Fibroblast of villous mesenchyme (primary cell): Measurements from ENCODE around the gene GTF2H4. TPM values are rescaled to one million over a fixed set of nuclear protein-coding genes. Genes with fewer than 3 reads are reported as not detected.
A peak's percentile ranks its signal among the peaks of the same experiment; 100 is the strongest.

Experiments
- DNase-seq: peaks from one replicate; pipeline ENCODE4 v3.0.0-alpha.2; 2010; ENCODE audit warnings: low read depth
- H3K4me3 ChIP-seq: 2 replicates; pipeline ENCODE4 v1.5.1; 2011; ENCODE audit warnings: low read depth, mild to moderate bottlenecking, low read length
- total RNA-seq: library from RNA; depleted of rRNA; stranded (reverse); fragments of >200 nt; gene quantifications from 2 replicates; pipeline ENCODE4 v1.2.3, GENCODE V29; 2012
- TF ChIP-seq, protein P1 (sequence below): IDR thresholded peaks from 2 replicates; pipeline ENCODE4 v1.5.1; 2012; ENCODE audit warnings: low read depth, mild to moderate bottlenecking, low read length; ENCODE audit not compliant: insufficient read depth

Gene GTF2H4
- total RNA-seq, 1 donor = 14.7 TPM

DNA sequence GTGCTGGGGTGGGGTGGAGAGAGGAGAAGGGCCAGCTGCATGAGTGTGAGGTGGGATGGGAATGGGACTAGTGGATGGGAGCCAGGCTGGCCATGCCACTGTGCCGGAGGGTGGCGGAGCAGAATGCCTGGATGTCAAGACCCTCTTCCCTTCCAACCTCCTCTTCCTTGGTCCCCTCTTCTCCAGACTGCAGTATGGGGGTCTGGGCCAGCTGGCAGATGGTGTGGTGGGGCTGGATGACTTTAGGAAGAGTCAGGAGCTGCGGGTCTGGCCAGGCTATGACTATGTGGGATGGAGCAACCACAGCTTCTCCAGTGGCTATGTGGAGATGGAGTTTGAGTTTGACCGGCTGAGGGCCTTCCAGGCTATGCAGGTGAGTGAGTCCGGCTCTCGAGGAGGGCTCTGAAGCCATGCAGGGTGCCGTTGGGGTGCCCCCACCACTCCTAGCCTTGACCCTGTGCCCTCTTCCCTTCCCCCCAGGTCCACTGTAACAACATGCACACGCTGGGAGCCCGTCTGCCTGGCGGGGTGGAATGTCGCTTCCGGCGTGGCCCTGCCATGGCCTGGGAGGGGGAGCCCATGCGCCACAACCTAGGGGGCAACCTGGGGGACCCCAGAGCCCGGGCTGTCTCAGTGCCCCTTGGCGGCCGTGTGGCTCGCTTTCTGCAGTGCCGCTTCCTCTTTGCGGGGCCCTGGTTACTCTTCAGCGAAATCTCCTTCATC, 16.0 kb upstream of the GTF2H4 start:
- TF ChIP-seq, protein P1, sequence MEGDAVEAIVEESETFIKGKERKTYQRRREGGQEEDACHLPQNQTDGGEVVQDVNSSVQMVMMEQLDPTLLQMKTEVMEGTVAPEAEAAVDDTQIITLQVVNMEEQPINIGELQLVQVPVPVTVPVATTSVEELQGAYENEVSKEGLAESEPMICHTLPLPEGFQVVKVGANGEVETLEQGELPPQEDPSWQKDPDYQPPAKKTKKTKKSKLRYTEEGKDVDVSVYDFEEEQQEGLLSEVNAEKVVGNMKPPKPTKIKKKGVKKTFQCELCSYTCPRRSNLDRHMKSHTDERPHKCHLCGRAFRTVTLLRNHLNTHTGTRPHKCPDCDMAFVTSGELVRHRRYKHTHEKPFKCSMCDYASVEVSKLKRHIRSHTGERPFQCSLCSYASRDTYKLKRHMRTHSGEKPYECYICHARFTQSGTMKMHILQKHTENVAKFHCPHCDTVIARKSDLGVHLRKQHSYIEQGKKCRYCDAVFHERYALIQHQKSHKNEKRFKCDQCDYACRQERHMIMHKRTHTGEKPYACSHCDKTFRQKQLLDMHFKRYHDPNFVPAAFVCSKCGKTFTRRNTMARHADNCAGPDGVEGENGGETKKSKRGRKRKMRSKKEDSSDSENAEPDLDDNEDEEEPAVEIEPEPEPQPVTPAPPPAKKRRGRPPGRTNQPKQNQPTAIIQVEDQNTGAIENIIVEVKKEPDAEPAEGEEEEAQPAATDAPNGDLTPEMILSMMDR = no peak
- no peak overlapping the region for H3K4me3 ChIP-seq
- DNase-seq = no peak

- no peak for DNase-seq
- TF ChIP-seq, protein P1 = peak; percentile 8
- H3K4me3 ChIP-seq = no peak overlapping the region
Measured at GRCh38 chr6:30893001-30893591, 14.9 kb upstream of the GTF2H4 start.

GRCh38 chr6:30893666-30894065, 14.3 kb upstream of the GTF2H4 start:
- no peak for DNase-seq
- TF ChIP-seq, protein P1 = no peak
- H3K4me3 ChIP-seq = no peak overlapping the region

GRCh38 chr6:30894381-30894780, 13.6 kb upstream of the GTF2H4 start:
- no peak for DNase-seq
- H3K4me3 ChIP-seq = no peak overlapping the region
- TF ChIP-seq, protein P1 = no peak

- no peak for DNase-seq
- TF ChIP-seq, protein P1 = no peak
- no peak overlapping the region for H3K4me3 ChIP-seq
Measured at GRCh38 chr6:30894935-30895334, 13.1 kb upstream of the GTF2H4 start.

GRCh38 chr6:30895343-30895742, 12.7 kb upstream of the GTF2H4 start:
- H3K4me3 ChIP-seq = no peak overlapping the region
- TF ChIP-seq, protein P1 = no peak
- no peak for DNase-seq
